ENCODE data around the gene PSMC4. TPM values are rescaled to one million over a fixed set of nuclear protein-coding genes. Genes with fewer than 3 reads are reported as not detected.
"Not testable (repeated sequence)": the region's sequence is repeated elsewhere in the genome, so short reads cannot be mapped to it uniquely, and the experiment has no call there.

The PSMC4 gene
- total RNA-seq, 1 experiment from 2014 or later = 284 TPM

- no peak for DNase-seq (ENCODE audit: low spot score)
These were observed 24.4 kb upstream of the PSMC4 start for GRCh38 chr19:39946532-39946931.

- no peak for DNase-seq (ENCODE audit: low spot score)
These were observed 21.8 kb upstream of the PSMC4 start for GRCh38 chr19:39949026-39949747.

- DNase-seq (ENCODE audit: low spot score) = no peak
These were observed 19.8 kb upstream of the PSMC4 start for GRCh38 chr19:39951065-39951650.

- no peak for DNase-seq (ENCODE audit: low spot score)
These were observed 19.3 kb upstream of the PSMC4 start for GRCh38 chr19:39951686-39952085.

- no peak for DNase-seq (ENCODE audit: low spot score)
These were observed 17.1 kb upstream of the PSMC4 start for GRCh38 chr19:39953915-39954314.

- DNase-seq (ENCODE audit: low spot score) = not testable (repeated sequence)
These were observed 13.1 kb upstream of the PSMC4 start for GRCh38 chr19:39957886-39958285.

GRCh38 chr19:39958942-39959341 lies 12.0 kb upstream of the PSMC4 start:
- DNase-seq (ENCODE audit: low spot score) = not testable (repeated sequence)

- DNase-seq (ENCODE audit: low spot score) = not testable (repeated sequence)
These were observed 11.6 kb upstream of the PSMC4 start for GRCh38 chr19:39959407-39959806.

GRCh38 chr19:39963898-39964297 lies 7.1 kb upstream of the PSMC4 start:
- DNase-seq (ENCODE audit: low spot score) = no peak

- no peak for DNase-seq (ENCODE audit: low spot score)
These were observed 4.3 kb upstream of the PSMC4 start for GRCh38 chr19:39966617-39967016.

- DNase-seq (ENCODE audit: low spot score) = no peak
These were observed 3.4 kb upstream of the PSMC4 start for GRCh38 chr19:39967561-39967960.

GRCh38 chr19:39968789-39969188 lies 2.2 kb upstream of the PSMC4 start:
- no peak for DNase-seq (ENCODE audit: low spot score)

GRCh38 chr19:39969266-39969665 lies 1.7 kb upstream of the PSMC4 start:
- no peak for DNase-seq (ENCODE audit: low spot score)

GRCh38 chr19:39969681-39970424 lies 1.1 kb upstream of the PSMC4 start:
- DNase-seq (ENCODE audit: low spot score) = no peak

- no peak for DNase-seq (ENCODE audit: low spot score)
These were observed 615 bp upstream of the PSMC4 start for GRCh38 chr19:39970425-39970674.

GRCh38 chr19:39971380-39972035 lies 543 bp downstream of the PSMC4 start:
- no peak for DNase-seq (ENCODE audit: low spot score)

GRCh38 chr19:39974377-39975155 lies 3.6 kb downstream of the PSMC4 start:
- DNase-seq (ENCODE audit: low spot score) = no peak

GRCh38 chr19:39982883-39983282 lies 11.9 kb downstream of the PSMC4 start:
- no peak for DNase-seq (ENCODE audit: low spot score)

- DNase-seq (ENCODE audit: low spot score) = no peak
These were observed 12.8 kb downstream of the PSMC4 start for GRCh38 chr19:39983695-39984300.

- DNase-seq (ENCODE audit: low spot score) = peak; percentile 23
These were observed 15.7 kb downstream of the PSMC4 start for GRCh38 chr19:39986643-39987042.

GRCh38 chr19:39987167-39987566 lies 16.2 kb downstream of the PSMC4 start:
- no peak for DNase-seq (ENCODE audit: low spot score)
